AG04450 (cell line): ENCODE measurements around the gene SLC25A1. TPM values are rescaled to one million over a fixed set of nuclear protein-coding genes. Genes with fewer than 3 reads are reported as not detected.

ENCODE experiments used
- CTCF ChIA-PET: fragments of 300-600, 350-600 bp; formaldehyde crosslinking; extraction: SDS; loops from one replicate; lab custom pipeline; 2022; ENCODE audit warnings: antibody characterized with exemption, inconsistent platforms; lab: Charles Lee
- POLR2A ChIA-PET: fragments of 350-600 bp; formaldehyde crosslinking; extraction: SDS; loops from one replicate; lab custom pipeline; 2021; ENCODE audit warnings: antibody characterized with exemption, inconsistent platforms; lab: Yijun Ruan, JAX
- DNase-seq: peaks from one replicate; pipeline ENCODE4 v3.0.0-alpha.2; 2011; ENCODE audit warnings: low read depth, low spot score
- H3K27ac ChIP-seq: one replicate; pipeline ENCODE4 v1.5.1; 2012; ENCODE audit warnings: low read depth, low read length, control low read depth
- H3K27me3 ChIP-seq: one replicate; pipeline ENCODE4 v1.6.0; 2012; ENCODE audit warnings: low read length; ENCODE audit not compliant: control insufficient read depth, insufficient read depth
- H3K4me3 ChIP-seq: 2 replicates; pipeline ENCODE4 v1.5.1; 2011; ENCODE audit warnings: mild to moderate bottlenecking, low read depth, low read length, control low read depth
- H3K9me3 ChIP-seq: 2 replicates; pipeline ENCODE4 v1.5.1; 2012; ENCODE audit warnings: low read length; ENCODE audit not compliant: control insufficient read depth, insufficient read depth
- CTCF ChIP-seq: IDR thresholded peaks from 2 replicates; pipeline ENCODE4 v1.5.1; 2011; ENCODE audit warnings: low read depth, low read length, control low read depth, inconsistent platforms
- polyA plus RNA-seq: library from polyadenylated mRNA; depleted of rRNA; stranded (reverse); fragments of >200 nt; gene quantifications from 2 replicates; pipeline ENCODE4 v1.2.3, GENCODE V29; 2011

The SLC25A1 gene
- polyA plus RNA-seq, 1 experiment = 18.4 TPM

GRCh38 chr22:19143967-19144400 is 34.6 kb downstream of the SLC25A1 start:
- TF ChIP-seq CTCF = no peak
- H3K27me3 ChIP-seq = peaks cover 24% of the 10 kb centered on the region
- DNase-seq = no peak
- H3K9me3 ChIP-seq = peaks cover 4% of the 10 kb centered on the region; the same call in 1 of the 2 replicates
- H3K27ac ChIP-seq = peak overlapping the region; percentile 57
- CTCF ChIA-PET = interaction anchor here (0.8 to 2.4 kb wide), 9 partner anchors 8 to 770 kb away, joined by 3 to 15 read pairs (median 5); no protein-coding TSS in a partner anchor
- POLR2A ChIA-PET = interaction anchor here (0.5 to 1.3 kb wide), 5 partner anchors 10 to 336 kb away, joined by 3 to 13 read pairs (median 4); partner anchors contain the start of genes CDC45 and DGCR2
- peak overlapping the region; percentile 97 for H3K4me3 ChIP-seq

GRCh38 chr22:19143212-19143611 is 35.3 kb downstream of the SLC25A1 start:
- ChIA-PET CTCF (interaction anchor here (2.4 kb wide), 1 partner anchor 486 kb away, joined by 15 read pairs; no protein-coding TSS in a partner anchor), POLR2A (interaction anchor here (0.6 kb wide), 1 partner anchor 334 kb away, joined by 3 read pairs; no protein-coding TSS in a partner anchor)
- no peak for DNase-seq
- Histone ChIP-seq H3K4me3 (no peak overlapping the region), H3K27ac (no peak overlapping the region), H3K9me3 (no peaks in the 10 kb centered on the region), H3K27me3 (peaks cover 16% of the 10 kb centered on the region)
- no peak for TF ChIP-seq CTCF

GRCh38 chr22:19142394-19142793 is 36.1 kb downstream of the SLC25A1 start:
- CTCF ChIA-PET = no interaction called here
- H3K9me3 ChIP-seq = no peaks in the 10 kb centered on the region
- H3K27ac ChIP-seq = no peak overlapping the region
- no peak overlapping the region for H3K4me3 ChIP-seq
- POLR2A ChIA-PET = no interaction called here
- peaks cover 9% of the 10 kb centered on the region for H3K27me3 ChIP-seq
- TF ChIP-seq CTCF = no peak
- DNase-seq = no peak

GRCh38 chr22:19139974-19140373 is 38.6 kb downstream of the SLC25A1 start:
- TF ChIP-seq CTCF = no peak
- Histone ChIP-seq H3K27me3 (no peaks in the 10 kb centered on the region), H3K27ac (no peak overlapping the region), H3K4me3 (no peak overlapping the region), H3K9me3 (no peaks in the 10 kb centered on the region)
- POLR2A ChIA-PET = no interaction called here
- CTCF ChIA-PET = no interaction called here
- DNase-seq = no peak

- H3K27me3 ChIP-seq = no peaks in the 10 kb centered on the region
- DNase-seq = no peak
- no peak overlapping the region for H3K27ac ChIP-seq
- ChIA-PET CTCF (no interaction called here), POLR2A (no interaction called here)
- H3K4me3 ChIP-seq = no peak overlapping the region
- no peaks in the 10 kb centered on the region for H3K9me3 ChIP-seq
- no peak for TF ChIP-seq CTCF
Measured at GRCh38 chr22:19139001-19139356, 39.6 kb downstream of the SLC25A1 start.
